NCI-H2227 (cell line): ENCODE results near the gene EDN1.
"Not testable (repeated sequence)": the region's sequence is repeated elsewhere in the genome, so short reads cannot be mapped to it uniquely, and the experiment has no call there.

Experiments used
- DNase-seq: peaks from one replicate; lab custom pipeline; 2025; ENCODE audit not compliant: unreplicated experiment; lab: John Stamatoyannopoulos, UW

EDN1 gene

DNA sequence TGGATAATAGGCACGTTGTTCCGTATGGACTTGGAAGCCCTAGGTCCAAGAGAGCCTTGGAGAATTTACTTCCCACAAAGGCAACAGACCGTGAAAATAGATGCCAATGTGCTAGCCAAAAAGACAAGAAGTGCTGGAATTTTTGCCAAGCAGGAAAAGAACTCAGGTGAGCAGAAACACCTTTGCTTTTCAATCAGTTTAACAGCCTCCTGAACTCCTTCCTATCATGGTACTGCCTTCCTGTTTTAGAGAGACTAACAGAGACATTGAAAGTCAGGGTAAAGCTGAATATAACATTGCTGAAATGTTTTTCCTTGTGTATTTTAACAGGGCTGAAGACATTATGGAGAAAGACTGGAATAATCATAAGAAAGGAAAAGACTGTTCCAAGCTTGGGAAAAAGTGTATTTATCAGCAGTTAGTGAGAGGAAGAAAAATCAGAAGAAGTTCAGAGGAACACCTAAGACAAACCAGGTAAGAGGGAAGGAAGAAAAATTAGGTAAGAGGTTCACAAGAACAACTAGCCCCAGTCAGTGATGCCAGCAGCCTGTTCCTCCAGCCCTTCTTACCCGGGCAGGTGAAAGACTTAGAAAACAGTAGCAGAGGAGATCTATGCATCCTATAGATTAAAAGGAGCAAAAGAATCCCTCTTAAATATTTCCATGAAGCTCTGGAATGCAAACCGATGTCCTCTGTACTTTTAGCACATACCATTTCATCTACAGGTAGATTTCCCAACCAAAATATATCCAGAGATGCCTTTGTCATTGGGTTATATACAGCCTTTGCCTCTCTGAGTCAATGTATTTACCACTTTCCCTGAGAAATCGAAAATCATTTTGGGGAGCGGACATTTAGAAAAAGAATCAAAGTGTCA, 4.0 kb downstream of the EDN1 start:
- DNase-seq = no peak

DNA sequence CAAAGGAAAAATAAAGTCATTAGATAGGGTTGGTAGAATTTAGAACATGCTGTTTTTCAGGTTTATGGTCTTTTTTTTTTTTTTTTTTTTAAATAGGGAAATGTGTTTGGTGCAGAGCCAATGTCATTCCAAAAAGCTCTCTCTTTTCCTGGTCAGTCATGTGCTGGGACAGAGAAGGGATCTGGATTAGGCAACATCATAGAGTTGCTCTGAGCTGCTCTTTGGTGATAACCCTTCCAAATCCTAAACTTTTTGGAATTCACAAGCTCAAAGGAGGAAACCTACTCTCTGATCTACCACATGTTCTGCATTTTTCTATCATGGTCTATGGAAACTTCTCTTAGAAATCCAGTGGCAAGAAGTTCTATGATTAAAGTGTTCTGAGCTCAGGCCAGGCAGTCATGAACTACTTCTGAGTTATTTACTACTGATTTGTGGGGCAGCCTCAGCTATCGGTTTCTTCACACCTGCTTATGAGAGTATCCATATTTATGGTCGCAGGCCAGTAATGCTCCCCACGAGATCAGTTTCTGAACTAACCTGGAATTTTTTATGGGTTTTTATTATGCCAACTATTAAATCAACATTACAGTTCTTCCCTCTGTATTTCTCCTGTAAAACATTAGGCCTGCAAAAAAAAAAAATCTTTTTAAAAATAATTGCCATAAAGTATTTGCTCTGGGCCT, 4.8 kb downstream of the EDN1 start:
- DNase-seq = no peak

DNA sequence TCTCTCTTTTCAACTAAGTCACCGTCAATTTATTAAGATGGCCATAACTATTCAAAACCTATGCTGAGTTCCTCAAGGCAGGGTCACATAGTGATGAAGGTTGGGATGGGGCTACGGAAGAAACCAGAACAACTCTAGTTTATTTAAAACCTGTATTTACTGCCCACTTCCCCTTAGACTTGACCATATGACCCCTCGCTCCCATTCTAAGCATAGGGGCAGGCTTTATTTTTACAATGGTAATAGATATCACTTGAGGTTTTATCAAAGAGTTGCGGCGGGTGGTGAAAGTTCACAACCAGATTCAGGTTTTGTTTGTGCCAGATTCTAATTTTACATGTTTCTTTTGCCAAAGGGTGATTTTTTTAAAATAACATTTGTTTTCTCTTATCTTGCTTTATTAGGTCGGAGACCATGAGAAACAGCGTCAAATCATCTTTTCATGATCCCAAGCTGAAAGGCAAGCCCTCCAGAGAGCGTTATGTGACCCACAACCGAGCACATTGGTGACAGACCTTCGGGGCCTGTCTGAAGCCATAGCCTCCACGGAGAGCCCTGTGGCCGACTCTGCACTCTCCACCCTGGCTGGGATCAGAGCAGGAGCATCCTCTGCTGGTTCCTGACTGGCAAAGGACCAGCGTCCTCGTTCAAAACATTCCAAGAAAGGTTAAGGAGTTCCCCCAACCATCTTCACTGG, 5.5 kb downstream of the EDN1 start:
- DNase-seq = no peak

DNA sequence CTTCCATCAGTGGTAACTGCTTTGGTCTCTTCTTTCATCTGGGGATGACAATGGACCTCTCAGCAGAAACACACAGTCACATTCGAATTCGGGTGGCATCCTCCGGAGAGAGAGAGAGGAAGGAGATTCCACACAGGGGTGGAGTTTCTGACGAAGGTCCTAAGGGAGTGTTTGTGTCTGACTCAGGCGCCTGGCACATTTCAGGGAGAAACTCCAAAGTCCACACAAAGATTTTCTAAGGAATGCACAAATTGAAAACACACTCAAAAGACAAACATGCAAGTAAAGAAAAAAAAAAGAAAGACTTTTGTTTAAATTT, 6.1 kb downstream of the EDN1 start:
- DNase-seq = no peak

DNA sequence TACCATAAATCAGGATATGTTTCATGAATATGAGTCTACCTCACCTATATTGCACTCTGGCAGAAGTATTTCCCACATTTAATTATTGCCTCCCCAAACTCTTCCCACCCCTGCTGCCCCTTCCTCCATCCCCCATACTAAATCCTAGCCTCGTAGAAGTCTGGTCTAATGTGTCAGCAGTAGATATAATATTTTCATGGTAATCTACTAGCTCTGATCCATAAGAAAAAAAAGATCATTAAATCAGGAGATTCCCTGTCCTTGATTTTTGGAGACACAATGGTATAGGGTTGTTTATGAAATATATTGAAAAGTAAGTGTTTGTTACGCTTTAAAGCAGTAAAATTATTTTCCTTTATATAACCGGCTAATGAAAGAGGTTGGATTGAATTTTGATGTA, 6.4 kb downstream of the EDN1 start:
- no peak for DNase-seq

DNA sequence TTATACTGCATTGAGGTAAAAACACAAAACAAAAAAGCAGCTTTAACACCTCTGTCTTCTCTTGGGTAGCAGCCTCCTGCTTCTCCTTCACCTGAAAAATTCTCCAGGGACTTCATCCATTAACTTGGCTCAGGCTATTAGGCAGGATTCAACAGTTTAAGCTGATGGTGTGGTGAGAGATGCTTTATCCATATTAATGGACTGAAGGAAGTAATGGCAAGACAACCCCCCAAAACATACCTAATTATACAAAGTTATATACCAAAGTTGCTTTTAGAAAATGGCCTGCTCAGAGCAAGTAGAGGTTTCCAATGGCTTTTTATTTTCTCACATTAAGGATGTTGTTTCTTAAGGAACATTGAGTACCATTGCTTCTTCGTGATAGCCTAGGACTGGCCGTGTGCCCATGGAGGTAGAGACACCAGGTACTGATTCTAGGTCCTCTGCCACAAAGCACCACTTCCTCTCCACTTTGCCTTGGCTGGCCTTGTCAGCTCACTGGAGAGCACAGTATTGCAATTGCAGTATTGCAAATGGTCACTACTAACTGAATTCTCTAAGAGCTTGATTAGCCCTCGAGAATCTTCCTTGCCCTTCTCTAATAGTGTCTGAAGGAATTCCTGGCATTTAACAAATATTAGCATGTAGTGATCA, 7.3 kb downstream of the EDN1 start:
- no peak for DNase-seq

DNA sequence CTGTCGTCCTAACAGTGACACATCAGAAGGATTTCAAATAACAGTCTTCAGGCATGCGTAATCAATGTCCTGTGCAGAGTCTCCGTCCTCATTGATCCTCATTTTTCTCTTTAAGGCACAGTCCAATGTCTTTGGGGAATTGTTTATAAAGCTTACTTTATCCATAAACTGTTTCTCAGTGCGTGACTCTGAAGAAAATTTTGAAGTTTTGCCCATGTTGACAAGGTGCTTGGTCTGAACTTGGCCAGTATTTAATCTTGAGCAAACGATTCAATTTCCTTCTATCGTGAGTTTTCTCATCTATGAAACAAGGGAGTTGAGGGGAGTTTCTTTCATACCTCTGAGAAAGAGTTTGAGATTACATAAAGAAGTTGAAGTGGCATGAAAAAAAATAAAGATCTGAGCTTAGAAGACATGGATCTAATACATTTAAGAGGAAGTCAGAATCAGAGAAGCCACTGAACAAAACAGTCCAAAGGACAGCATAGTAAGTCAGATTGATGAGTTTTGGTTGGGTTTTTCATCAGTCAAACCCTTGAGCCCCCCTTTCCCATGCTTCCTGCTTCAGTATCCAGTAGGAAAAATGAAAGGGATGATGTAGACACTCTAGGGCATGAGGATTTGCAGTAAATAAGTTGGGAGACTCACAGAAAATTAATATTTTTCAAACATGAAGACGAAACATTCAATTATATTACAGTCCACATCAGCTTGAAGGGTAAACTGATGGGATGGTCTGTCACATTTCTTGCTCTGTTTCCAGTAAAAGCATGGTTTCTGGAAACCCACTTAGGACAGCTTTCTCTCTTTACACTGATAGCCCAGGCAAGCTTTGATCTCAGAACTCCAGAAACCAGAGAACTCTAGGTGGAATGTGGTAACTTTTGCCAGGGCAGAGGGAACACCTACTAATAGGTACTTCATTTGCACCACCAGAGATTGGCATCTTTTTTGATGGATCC, 8.1 kb downstream of the EDN1 start:
- no peak for DNase-seq

DNA sequence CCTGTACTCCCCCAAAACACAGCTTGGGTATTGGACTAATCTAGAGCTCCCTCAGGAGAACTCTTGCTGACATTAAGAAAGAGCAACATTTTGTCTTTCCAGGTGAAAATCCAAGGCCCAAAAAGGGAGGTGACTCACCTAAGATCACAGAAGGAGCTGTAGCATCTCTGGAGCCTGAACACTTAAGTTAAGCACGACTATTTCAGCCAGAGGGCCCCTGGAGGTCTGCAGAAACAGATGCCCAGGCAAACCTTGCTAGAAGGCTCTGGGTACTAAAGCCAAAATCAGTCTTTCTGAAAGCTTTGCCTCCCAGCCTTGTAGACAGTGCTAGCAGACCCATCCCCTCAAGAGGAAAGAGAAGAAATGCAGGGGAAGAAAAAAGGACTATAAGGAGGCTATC, 8.8 kb downstream of the EDN1 start:
- DNase-seq = no peak

DNA sequence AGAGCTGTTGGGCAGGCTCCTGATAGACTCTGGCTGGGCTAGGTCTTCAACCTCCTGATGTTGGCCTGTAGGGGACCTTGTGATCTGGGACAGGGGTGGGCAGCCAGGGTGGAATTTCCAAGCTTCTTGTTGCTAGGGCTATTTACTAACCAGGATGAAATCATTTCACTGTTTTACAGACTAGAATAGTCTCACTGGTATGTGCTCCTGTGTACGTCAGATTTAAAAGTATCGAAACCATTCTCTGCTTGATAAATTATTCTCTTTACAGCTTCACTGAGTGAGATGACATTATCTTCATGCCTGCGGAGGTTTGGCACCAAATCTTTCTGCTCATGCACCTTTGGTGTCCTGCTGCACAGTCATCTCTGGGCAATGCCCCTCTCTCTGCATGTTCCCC, 10.9 kb downstream of the EDN1 start:
- no peak for DNase-seq

DNA sequence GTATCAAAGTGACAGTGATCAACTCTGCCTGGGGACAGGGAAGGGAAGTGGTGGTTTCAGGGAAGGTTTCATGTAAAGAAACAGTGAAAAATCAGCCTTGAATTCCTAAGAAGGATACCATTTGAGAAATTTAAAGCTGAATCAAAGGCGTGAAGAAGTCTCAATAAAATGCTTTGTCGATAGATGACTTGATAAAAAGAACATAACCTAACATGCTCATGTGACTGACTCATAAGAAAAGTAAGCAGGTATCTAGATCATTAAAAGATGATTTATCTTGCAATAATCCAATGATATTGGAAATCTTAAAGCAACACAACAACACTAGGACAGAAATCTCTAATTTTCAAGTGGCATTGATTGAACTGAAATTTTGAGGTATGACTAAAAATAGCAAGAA, 14.3 kb downstream of the EDN1 start:
- DNase-seq = no peak

DNA sequence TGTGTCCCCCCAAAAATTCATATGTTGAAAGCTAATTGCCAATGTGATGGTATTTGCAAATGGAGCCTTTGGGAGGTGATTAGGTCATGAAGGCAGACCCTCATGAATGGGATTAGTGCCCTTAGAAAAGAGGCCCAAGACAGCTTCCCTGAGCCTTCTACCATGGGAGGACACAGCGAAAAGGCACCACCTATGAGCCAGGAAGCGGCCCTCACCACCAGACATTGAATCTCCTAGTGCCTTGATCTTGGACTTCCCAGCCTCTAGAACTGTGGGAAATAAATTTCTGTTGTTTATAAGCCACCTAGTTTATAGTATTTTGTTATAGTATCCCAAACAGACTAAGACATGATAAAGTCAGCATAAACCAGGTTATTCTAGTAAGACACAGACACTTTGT, 18.9 kb downstream of the EDN1 start:
- no peak for DNase-seq

DNA sequence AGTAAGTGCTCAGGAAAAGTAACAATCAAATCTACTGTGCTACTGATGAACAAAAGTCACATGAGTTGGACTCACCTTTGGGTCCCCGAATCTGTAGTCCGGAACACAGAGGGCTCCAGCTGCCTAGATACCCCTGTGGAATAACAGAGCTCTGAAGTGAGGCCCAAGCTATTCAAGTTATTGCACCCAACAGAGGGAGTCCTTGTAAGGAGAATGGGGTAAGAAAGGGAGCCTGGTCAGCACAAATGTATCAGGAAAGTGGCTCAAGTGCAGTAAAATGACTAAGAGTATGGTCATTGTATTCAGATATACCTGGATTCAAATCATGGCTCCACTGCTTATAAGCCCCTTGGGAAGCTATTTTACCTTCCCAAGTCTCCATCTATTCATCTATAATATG, 20.9 kb downstream of the EDN1 start:
- DNase-seq = no peak

DNA sequence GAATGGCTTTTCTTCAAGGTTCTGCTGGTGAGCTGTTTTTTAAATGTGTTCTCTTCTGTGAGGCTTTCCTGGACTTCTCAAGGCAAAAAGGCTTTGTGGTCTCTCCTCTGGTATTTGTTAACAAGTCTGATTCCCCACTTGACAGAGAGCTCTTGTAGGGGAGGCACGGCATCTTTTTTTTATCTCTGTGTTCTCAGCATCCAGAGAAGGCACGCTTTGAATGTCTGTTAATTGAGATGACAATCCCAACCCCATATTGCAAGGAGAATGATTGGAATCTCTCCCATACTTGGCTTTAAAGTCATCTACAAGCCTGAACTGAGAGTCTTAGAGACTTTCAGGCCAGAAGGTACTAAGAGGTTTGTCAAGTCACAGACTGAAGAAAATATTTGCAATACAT, 22.6 kb downstream of the EDN1 start:
- no peak for DNase-seq

DNA sequence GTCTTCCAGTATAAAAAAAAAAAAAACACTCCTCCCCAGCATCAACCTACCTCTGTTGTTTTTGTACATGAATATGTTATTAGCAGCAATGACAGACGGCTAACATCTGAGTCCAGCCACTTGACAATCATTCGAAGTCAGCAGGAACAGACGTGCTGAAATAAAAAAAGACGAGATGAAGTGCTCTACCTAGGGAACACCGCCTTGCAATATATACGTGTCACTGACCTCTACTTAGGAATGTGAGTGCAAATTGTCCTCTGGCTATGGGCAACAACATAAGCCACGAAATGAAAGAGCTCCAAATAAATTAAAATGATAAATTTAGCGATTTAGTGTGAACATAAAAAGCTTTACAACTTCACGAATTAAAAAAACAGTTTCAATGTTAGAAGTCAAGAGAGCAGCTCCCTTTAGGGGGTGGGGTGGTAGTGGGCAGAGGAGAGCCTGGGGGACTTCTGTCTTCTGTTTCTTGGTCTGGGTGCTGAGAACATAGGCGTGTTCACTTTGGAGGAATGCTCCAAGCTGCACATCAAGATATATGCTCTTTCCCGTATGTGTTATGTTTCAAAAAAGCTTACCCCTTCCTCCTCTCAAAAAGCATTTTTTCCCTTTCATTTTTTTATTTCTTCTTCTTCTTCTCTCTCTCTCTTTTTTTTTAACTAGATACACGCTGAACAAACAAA, 23.3 kb downstream of the EDN1 start:
- peak; percentile 45 for DNase-seq

DNA sequence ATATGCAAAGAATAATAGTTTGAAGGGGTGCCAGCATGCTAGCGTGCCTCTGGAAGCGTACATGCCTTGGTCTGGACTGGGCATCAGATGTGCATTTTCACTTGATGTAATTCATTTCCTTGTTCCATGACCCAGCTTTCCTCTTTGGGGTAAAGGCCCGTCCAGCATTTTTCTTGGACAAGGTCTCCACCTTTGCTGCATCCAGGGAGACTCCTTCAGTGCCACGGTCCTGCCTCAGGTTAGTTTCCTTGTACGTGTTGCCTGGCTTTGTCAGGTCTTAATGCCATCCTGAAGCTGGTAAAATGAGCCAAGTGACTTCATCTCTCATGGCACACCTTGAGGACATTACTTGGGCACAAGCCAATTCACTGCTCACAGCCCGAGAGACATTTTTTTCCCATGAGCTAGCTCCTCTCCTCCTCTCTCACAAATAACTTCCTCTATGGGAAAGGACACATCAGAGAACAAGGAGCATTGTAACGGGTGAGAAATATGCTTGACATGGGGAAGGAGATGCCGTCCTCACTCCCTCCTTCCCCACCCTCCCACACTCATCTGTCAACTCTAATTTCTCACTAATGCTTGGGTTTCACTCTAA, 23.9 kb downstream of the EDN1 start:
- DNase-seq = no peak

DNA sequence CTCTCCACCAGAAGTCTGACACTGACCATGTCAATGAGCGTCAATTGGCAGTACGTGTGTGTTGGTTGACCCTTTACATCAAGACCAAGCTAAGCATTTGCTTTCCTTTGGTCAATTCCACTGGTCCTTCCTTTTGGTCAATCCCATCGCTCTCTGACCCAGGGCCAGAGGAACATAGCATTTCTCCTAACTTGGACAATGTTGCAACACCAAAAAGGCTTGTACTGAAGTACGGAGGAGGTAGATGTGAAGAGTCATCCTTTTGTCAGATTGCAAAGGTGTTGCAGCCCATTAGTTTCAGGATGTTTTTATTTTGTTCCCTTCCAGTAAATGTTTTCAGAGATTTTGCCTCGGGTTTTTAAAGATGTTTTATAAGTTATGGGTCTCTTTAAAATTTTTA, 24.6 kb downstream of the EDN1 start:
- DNase-seq = no peak

DNA sequence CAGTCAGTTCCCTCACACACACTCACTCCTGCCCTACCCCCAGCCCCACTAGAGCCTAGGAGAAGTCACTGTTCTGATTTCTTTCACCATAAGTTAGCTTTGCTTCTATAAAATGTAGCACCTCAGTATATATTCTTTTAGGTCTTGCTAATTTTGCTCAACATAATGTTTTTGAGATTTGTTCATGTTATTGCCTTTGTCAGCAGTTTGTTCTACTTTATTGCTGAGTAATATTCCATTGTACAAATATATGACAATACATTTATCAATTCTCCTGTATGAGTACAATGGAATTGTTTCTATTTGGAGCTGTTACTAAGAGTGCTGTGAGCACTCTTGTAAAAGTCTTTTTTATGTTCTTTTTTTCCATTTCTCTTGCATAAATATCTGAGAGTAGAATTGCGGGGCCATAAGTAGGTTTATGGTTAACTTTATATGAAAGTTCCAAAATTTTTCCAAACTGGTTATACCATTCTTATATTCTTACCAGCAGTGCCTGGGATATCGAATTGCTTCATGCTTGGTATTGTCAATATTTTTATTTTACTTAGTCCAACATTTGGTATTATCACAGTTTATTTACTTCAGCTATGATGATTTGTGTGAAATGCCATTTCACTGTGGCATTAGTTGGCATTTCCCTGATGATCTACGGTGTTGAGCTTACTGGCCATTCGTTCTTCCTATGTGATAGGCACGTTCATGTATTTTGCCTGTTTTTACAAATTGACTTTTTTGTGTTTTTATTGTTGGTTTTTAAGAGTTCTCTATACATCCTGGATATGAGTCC, 25.3 kb downstream of the EDN1 start:
- no peak for DNase-seq

DNA sequence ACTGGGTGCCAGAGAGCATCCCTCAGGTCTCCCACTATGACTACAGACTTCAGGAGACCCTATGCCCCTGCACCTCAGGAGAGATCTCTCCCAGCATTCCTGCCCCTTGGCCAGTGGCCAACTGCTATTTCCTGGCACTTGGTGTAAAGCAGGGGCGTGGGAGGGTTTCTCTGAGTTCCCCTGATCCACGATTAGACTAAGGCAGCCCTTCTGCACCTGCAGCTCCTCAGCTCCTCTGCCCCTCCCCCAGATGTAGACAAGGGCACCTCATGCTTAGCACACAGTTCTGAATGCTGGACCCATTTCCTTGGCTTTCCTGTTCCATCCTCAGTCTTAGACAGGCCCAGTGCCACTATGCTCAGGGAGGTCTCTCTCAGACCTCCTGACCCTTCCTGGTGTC, 28.6 kb downstream of the EDN1 start:
- no peak for DNase-seq

DNA sequence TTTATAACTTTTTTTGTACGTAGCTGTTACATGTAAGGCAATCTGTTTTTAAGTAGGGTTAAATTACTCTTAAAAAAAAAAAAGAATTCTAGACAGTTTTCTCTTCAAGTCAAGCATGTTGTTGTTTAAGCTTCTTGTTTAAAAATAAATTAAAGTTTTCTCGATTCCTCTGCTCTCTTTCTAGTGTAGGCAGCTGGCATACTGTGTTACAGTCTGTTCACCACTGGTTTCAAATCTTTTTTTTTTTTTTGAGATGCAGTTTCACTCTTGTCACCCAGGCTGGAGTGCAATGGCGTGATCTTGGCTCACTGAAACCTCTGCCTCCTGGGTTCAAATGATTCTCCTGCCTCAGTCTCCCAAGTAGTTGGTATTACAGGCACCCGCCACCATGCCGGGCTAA, 29.9 kb downstream of the EDN1 start:
- not testable (repeated sequence) for DNase-seq
